Muscle of leg (tissue), 11 donors: ENCODE data around the gene PTPN3. TPM values are rescaled to one million over a fixed set of nuclear protein-coding genes. Genes with fewer than 3 reads are reported as not detected.

Source experiments
- DNase-seq: peaks from one replicate; pipeline ENCODE4 v3.0.0; 2013
- H3K27ac ChIP-seq: one replicate; pipeline ENCODE4 v1.5.1; 2013; ENCODE audit warnings: mild to moderate bottlenecking, low read length, control low read depth
- H3K27me3 ChIP-seq: one replicate; pipeline ENCODE4 v1.6.1; 2013; ENCODE audit warnings: low read length; ENCODE audit not compliant: control insufficient read depth, insufficient read depth
- H3K36me3 ChIP-seq: one replicate; pipeline ENCODE4 v1.6.1; 2013; ENCODE audit warnings: low read length; ENCODE audit not compliant: control insufficient read depth, insufficient read depth
- H3K4me1 ChIP-seq: one replicate; pipeline ENCODE4 v1.6.1; 2013; ENCODE audit warnings: low read length; ENCODE audit not compliant: control insufficient read depth, insufficient read depth
- H3K4me3 ChIP-seq: one replicate; pipeline ENCODE4 v1.5.1; 2013; ENCODE audit warnings: low read length, control low read depth
- H3K9me3 ChIP-seq: replicated peaks from 2 replicates; pipeline ENCODE4 v1.6.1; 2013; ENCODE audit warnings: low read depth, low read length; ENCODE audit not compliant: control insufficient read depth
- WGBS: methylation state at CpG from one replicate; pipeline ENCODE4 v1.1.5; 2013; ENCODE audit warnings: missing lambda C conversion rate; ENCODE audit not compliant: insufficient coverage; 5-methylcytosine and 5-hydroxymethylcytosine counted together
- polyA plus RNA-seq, 8 donors: library from polyadenylated mRNA; unstranded; fragments of 120-200 nt; gene quantifications; one replicate each; pipeline versions ENCODE4 v1.2.1 to v1.2.3, GENCODE V29; 2013; ENCODE audit warnings: inconsistent platforms in 1 of 8, low replicate concordance in 1 of 8; ENCODE audit not compliant: insufficient read length in 8 of 8, insufficient read depth in 1 of 8
- total RNA-seq: library from RNA; stranded (reverse); fragments of 120-200 nt; gene quantifications from one replicate; pipeline ENCODE4 v1.2.4, GENCODE V29; 2013

Gene PTPN3
- total and polyA plus RNA-seq, 9 donors = 2.0 to 5.6 (median 3.3) TPM

DNA sequence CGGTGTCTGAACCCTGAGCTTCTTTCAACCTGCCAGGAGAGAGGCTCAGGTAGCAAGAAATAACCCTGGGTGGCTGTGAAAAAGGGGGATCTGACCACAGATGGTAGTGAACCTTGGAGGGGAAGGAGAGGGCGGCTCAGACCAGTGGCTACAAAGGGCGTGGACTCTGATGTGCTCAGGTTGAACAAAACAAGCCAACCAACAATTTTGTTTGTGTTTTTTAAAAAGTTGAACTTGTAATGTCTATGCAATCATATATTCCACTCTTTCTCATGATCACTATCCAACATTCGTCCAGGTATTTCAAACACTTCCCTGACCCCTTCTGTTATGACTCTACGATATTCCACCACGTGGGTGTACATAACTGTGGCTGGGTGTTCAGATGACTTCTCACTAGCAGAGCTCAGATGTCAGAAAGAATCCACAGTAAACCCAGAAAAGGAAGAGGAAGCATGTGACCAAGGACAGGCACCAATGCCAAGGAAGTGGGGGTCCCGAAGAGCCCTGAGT is 20.0 kb downstream of the PTPN3 start:
- no peaks in the 10 kb centered on the region for H3K9me3 ChIP-seq
- no peaks in the 10 kb centered on the region for H3K36me3 ChIP-seq
- 84% methylated on average over 4 of the region's 7 CpGs for WGBS
- no peak overlapping the region for H3K4me3 ChIP-seq
- H3K27me3 ChIP-seq = peaks cover 2% of the 10 kb centered on the region
- no peak overlapping the region for H3K27ac ChIP-seq
- H3K4me1 ChIP-seq = peaks cover 11% of the 10 kb centered on the region
- DNase-seq = no peak

DNA sequence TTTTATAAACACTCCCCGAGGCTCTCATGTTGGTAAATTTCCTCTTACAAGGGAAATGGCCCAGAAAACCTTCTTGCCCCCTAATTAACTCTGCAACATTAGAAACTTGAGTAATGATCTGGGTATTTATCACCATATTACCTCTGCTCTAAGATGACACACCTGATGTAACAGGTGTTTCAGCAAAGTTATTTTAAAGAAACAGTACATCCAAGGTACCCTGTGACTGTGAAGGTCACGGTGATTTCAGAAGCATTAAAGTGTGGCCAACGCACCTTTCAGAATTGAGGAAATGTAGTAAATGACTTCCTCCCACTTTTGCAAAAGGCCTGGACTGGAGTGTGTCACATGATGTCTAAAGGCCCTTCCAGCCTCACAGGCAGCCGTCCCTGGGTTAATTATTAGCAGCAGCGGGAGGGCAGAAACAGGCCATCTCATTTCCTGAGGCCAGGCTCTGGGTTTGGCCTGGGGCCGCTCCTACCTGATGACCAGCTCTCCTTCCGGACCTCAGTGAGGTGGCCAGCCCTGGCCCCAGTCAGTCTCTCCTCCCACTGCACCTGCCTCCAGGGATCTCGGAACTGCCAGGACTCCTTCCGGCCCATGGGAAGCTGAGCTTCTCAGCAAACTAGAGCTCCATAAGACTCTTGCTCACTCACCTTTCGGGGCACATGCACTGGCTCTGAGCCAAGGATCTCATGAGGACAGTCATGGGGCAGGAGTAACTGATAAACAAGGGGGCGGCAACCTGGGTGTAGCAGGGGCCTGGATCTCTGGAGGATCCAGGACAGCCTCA is 20.7 kb downstream of the PTPN3 start:
- no peak for DNase-seq
- Histone ChIP-seq H3K27ac (no peak overlapping the region), H3K9me3 (no peaks in the 10 kb centered on the region), H3K4me1 (peaks cover 13% of the 10 kb centered on the region), H3K36me3 (no peaks in the 10 kb centered on the region), H3K27me3 (peaks cover 2% of the 10 kb centered on the region), H3K4me3 (no peak overlapping the region)
- 52% methylated on average over 7 of the region's 11 CpGs for WGBS

DNA sequence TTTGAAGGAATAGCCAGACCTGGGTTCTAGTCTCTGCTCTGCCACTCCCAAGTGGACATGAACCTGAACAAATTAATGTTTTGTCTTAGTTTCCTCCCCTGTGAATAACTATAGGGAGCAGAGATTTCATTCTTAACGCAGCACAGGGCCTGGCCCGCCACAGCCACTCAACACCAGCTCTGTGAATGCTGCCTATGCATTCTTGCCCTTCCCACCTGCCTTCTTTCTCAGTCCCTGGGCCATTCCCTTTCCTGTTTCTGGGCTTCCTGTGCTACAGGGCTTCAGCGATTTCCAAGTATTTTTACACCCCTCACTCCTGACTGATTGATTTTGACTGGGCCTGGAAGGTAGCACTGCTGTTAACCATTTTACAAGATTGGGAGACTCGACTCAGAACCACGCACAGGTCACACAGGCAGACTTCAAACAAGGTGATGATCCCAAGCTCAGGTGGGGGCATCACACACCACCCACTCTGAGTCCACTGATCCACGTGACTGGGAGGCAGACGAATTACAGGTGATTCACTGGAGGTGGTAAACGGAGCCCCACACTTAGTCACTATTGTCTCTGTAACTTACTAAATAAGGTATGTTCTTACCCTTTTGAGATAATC is 21.4 kb downstream of the PTPN3 start:
- no peak for DNase-seq
- Histone ChIP-seq H3K9me3 (no peaks in the 10 kb centered on the region), H3K4me1 (peaks cover 14% of the 10 kb centered on the region), H3K36me3 (no peaks in the 10 kb centered on the region), H3K4me3 (no peak overlapping the region), H3K27ac (no peak overlapping the region), H3K27me3 (peaks cover 2% of the 10 kb centered on the region)
- 34% methylated on average over 5 of the region's 8 CpGs for WGBS

DNA sequence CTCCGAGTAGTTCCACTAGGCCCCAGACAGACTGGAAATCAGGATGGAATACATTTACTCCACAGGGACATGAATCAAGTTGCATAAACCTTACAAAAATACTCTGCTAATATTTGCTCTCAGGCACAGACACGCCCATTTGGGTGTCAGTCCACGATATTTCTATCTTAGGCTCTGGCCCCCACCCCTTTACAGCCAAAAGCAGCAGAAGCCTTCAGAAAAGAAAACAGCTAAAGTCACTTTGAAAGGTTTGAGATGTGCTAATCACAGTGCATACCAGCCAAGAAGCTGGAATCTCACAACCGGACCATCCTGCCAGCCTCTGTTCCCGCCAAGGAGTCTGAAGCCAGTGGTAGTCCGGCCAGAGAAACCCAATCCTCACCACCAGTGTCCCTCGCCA is 22.6 kb downstream of the PTPN3 start:
- peak; percentile 76 for DNase-seq
- Histone ChIP-seq H3K9me3 (no peaks in the 10 kb centered on the region), H3K4me1 (peaks cover 16% of the 10 kb centered on the region), H3K27ac (peak overlapping the region; percentile 49), H3K4me3 (no peak overlapping the region), H3K36me3 (no peaks in the 10 kb centered on the region), H3K27me3 (no peaks in the 10 kb centered on the region)
- 37% methylated on average over 7 of the region's 7 CpGs for WGBS

DNA sequence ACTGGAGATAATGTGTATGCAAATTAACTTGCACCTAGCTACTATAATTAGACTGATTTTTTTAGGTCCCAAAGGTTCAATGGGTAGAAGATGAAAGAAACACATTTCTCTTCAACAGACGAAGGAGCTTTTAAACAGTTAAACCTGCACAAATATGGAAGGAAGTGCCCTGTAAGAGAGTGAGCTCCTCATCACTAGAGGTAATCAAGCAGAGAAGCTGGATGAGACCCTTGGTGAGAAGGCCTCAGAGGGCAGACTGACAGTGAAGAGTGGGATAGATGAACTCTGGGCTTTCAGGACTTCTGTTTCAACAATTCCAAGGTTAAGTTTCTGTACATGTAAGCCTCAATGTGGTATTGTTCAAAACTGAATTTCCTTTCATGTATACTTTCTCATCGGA is 23.2 kb downstream of the PTPN3 start:
- H3K27ac ChIP-seq = peak overlapping the region; percentile 18
- DNase-seq = no peak
- no peaks in the 10 kb centered on the region for H3K9me3 ChIP-seq
- no peak overlapping the region for H3K4me3 ChIP-seq
- WGBS = no CpG with 5 or more reads among the region's 2 CpGs
- no peaks in the 10 kb centered on the region for H3K27me3 ChIP-seq
- peaks cover 16% of the 10 kb centered on the region for H3K4me1 ChIP-seq
- H3K36me3 ChIP-seq = no peaks in the 10 kb centered on the region

DNA sequence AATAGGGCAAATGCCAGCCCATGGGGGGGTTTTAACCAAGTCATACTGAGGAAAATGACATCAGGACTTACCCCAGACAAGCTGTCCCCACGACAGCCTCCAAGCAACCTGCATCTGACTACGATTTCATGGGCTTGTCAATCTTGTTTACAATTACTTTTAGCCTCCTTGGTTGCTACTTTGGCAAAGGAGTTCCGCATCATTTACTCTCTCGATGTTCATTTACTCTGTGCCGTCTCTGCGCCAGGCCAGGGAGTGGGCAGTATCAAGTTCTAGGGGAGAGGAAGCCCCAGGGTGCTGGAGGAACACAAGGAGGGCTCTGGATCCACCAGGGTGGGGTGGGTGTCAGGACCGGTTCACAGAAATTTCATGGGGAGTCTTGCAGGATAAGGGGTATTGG is 23.9 kb downstream of the PTPN3 start:
- H3K9me3 ChIP-seq = no peaks in the 10 kb centered on the region
- no peak overlapping the region for H3K4me3 ChIP-seq
- H3K27me3 ChIP-seq = no peaks in the 10 kb centered on the region
- 67% methylated on average over 6 of the region's 7 CpGs for WGBS
- H3K4me1 ChIP-seq = peaks cover 16% of the 10 kb centered on the region
- DNase-seq = no peak
- no peaks in the 10 kb centered on the region for H3K36me3 ChIP-seq
- H3K27ac ChIP-seq = no peak overlapping the region

DNA sequence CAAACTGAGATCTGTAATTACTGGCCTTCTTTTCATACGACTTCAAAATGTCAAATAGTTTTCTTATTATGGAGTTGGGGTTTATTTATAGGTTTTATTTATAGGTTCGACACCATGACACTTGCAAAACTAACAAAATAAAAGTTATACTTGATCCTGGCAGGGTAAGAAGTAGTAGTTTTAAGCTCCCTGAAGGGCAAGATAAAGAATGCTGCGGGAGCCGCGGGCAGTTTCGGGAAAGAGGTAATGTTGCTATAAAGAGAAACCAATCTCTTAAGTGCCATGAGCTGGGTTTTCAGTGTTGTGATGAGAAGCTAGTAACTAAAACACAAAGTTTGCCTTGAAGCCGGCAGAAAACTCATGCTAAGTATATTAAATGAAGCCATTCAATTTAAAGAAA is 24.8 kb downstream of the PTPN3 start:
- DNase-seq = no peak
- Histone ChIP-seq H3K36me3 (no peaks in the 10 kb centered on the region), H3K27ac (no peak overlapping the region), H3K9me3 (no peaks in the 10 kb centered on the region), H3K4me3 (no peak overlapping the region), H3K4me1 (peaks cover 16% of the 10 kb centered on the region), H3K27me3 (no peaks in the 10 kb centered on the region)
- 80% methylated on average over 4 of the region's 7 CpGs for WGBS

DNA sequence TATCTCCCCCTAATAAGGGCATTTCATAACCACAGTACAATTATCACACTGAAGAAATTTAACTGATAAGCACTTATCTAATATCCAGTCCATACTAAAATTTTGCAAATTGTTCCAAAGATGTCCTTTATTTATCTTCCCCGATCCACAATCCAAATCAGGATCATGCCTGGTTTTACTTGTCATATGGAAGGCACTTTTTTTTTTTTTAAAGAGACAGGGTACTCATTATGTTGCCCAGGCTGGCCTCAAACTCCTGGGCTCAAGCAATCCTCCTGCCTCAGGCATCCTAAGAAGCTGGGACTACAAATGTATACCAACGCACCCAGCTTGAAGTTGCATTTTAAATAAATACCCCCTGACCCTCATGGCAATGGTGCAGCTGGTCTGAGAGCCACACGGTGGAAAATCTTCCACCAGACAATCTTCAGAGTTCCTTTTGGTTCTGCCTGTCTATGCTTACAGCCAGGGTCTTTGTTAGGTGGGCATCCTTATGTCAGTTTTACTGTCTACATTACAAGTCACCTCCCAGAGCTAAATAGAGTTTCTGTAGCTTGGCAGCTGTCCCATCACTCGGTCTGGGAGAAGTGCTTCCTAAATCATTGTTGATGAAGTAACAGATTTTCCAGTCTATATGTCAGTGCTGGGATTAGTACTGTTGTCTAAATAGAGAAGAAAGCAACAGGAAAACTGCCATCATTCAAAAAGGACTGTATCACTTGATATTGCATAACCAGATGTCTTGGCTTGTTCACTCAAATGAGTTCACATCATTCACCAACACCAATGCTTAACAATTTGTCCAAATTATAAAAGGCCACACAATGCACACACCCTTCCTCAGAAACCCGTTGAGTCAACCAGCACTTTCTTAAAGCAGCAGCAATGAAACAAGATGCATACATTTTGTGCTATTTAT is 26.4 kb downstream of the PTPN3 start:
- peaks cover 11% of the 10 kb centered on the region for H3K4me1 ChIP-seq
- no peak overlapping the region for H3K4me3 ChIP-seq
- no peaks in the 10 kb centered on the region for H3K9me3 ChIP-seq
- no peak overlapping the region for H3K27ac ChIP-seq
- H3K36me3 ChIP-seq = no peaks in the 10 kb centered on the region
- 40% methylated on average over 2 of the region's 5 CpGs for WGBS
- no peaks in the 10 kb centered on the region for H3K27me3 ChIP-seq
- DNase-seq = peak; percentile 71

DNA sequence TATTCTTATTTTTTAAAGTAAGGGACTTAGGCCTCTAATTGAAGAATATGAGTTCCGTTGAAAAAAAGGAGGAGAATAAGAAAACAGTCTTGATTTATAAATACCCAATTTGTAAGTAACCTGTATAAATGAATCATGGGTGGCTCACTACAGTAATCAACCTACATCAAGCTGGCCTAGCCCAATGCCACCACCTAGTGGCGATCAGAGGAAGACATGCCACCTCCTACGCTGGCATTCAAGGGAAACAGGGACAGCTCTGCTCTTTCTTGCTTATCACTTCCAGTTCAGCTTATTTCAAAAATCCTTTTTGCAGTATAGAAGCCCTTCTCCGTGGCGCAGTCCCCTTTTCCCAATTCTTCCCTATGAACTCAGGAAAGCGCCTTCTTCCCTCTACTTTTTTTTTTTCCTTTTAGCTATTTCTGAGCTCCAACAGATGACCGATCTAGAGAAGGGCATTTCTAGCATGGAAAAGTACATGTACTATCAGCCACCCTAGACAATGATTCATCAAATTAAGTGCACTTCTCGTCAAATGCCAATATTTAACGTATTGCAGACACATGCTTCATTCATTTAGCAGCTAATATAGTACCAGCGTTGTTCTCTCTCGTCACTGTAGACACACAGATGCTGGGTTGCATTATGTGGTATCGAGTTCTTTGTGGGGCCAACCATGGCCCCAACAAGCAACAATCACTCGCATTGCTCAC is 28.3 kb downstream of the PTPN3 start:
- peak; percentile 73 for DNase-seq
- Histone ChIP-seq H3K36me3 (no peaks in the 10 kb centered on the region), H3K27me3 (no peaks in the 10 kb centered on the region), H3K4me3 (no peak overlapping the region), H3K9me3 (no peaks in the 10 kb centered on the region), H3K27ac (no peak overlapping the region), H3K4me1 (peaks cover 5% of the 10 kb centered on the region)
- 42% methylated on average over 8 of the region's 13 CpGs for WGBS
